GM18951 (cell line): ENCODE results near the gene SPOCK3.
"Not testable (repeated sequence)": the region's sequence is repeated elsewhere in the genome, so short reads cannot be mapped to it uniquely, and the experiment has no call there.

Experiments
- POLR2A ChIP-seq: IDR thresholded peaks from 4 replicates; pipeline ENCODE4 v1.6.1; 2011; ENCODE audit warnings: mild to moderate bottlenecking; ENCODE audit not compliant: insufficient read length, insufficient read depth; ENCODE audit errors: extremely low read depth
- in situ Hi-C: fragments of 300-500 bp; cut with MboI; formaldehyde crosslinking; loops from one replicate; pipeline ENCODE4 v1.12.0; 2022; ENCODE audit warnings: low sequenced_read_pairs, mixed read lengths, inconsistent platforms; ENCODE audit not compliant: unreplicated experiment

Gene SPOCK3

GRCh38 chr4:167234316-167234881 is at the start of gene SPOCK3:
Gene SPOCK3 (minus strand): TSS chr4:167234494.
- no peak for TF ChIP-seq POLR2A
- in situ Hi-C loops = no loop called here

DNA sequence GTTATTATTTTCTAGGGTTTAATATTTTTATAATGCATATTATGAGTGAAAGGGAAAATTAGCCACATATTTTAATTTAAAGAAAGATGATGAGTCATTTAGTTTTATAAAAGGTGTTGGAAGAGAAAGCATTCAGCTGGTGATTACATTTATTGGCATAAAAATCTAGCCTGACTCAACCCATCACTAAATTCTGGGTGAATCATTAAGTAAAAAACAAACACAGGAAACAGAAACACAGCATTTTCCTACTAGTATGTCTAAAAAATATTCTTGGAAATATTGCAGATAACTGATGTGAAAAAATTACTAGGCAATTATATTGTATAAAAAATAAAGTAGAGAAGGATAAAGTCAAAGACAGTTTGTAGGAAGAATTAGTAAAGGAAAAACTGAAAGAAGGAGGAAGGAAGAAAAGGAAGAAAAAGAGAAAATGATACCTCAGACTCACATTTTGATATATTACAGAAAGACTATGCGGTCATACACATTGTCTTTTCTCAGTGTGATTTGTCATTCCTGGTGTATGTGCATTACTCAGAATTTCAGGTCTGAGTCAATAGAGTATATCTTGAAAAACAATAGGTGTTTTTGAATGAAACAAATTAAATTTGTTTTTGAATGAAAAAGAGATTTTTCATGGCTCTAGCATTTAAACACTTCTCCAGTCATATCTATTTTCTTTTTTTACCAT is 48.0 kb upstream of the SPOCK3 start:
- in situ Hi-C loops = no loop called here

DNA sequence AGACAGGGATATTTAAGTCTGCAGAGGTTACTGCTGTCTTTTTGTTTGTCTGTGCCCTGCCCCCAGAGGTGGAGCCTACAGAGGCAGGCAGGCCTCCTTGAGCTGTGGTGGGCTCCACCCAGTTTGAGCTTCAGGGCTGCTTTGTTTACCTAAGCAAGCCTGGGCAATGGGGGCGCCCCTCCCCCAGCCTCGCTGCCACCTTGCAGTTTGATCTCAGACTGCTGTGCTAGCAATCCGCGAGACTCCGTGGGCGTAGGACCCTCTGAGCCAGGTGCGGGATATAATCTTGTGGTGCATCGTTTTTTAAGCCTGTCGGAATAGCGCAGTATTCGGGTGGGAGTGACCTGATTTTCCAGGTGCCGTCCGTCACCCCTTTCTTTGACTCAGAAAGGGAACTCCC is 47.3 kb upstream of the SPOCK3 start:
- in situ Hi-C loops = not testable (repeated sequence)

More for the DNA sequence above, 48.0 kb upstream of the SPOCK3 start:
- TF ChIP-seq POLR2A = no peak

DNA sequence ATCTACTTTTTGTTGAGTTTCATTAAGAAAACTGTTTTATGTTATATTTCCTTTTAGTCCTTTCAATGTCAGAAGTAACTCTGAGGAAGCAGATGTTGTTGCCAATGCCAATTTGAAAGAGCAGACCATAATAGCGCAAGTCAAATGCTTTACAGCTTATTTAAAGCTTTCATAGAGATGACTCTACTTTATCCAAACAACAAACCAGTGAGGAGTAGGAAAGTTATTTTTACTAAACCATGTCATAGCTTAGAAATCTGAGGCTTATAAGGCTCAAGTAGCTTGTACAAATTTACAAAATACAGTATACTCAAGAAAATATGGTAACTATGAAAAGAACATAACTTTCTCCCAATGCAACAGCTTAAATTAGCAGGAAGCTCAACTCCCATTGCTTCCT is 40.1 kb upstream of the SPOCK3 start:
- TF ChIP-seq POLR2A = no peak
- in situ Hi-C loops = no loop called here

- TF ChIP-seq POLR2A = no peak
- in situ Hi-C loops = no loop called here
These were observed 30.9 kb upstream of the SPOCK3 start for GRCh38 chr4:167265231-167265630.

DNA sequence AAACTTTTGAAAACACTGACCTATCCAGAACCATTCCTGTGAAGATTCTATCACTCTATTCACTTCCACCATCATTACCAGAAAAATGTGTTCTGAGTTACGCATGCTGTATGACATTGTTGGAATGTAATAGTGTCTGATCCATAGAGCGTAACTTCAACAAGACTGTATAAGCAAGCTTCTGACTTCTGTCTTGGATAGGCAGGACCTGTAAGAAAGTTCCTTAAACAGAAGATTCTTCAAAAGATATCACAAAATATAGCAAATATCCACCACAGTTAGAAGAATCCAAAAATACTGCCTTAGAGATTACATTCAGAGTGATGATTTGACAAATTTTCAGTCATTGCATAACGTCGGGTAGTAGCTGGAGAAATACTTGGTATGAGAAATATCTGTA is 14.0 kb upstream of the SPOCK3 start:
- in situ Hi-C loops = no loop called here
- TF ChIP-seq POLR2A = no peak

GRCh38 chr4:167239627-167240026 is 5.3 kb upstream of the SPOCK3 start:
- TF ChIP-seq POLR2A = no peak
- in situ Hi-C loops = no loop called here

GRCh38 chr4:167238226-167238625 is 3.9 kb upstream of the SPOCK3 start:
- in situ Hi-C loops = no loop called here
- TF ChIP-seq POLR2A = no peak

DNA sequence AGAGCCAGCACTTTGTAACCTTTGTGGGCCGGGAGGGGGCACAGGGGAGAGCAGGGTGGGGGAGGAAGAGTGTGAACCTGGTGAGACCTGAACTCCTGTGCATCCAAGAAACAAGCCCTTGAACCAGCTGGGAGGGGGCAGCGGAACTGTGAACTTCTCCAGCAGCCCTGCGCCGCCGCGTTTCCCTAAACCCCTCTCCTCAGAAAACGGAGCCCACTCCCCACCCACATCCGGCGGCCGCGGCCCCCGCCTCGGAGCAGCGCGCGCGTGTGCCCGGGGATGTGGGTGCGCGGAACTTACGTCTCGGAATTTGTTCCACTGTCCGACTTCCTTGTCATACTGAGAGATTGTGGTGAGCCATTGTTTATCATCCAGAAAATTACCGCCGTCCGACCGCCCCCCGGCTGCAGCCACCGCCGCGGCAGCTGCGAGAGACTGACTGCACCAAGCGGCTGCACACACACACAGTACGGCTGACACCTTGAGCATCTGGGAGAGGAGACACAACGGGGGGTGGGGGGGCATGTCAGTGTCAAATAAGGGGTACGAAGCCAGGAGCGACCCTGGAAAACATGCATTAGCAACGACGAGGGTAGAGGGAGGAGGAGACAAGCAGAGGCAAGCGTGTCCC is 494 bp downstream of the SPOCK3 start:
- in situ Hi-C loops = no loop called here
- TF ChIP-seq POLR2A = no peak

- no peak for TF ChIP-seq POLR2A
- in situ Hi-C loops = no loop called here
These were observed 1.2 kb downstream of the SPOCK3 start for GRCh38 chr4:167232805-167233684.

DNA sequence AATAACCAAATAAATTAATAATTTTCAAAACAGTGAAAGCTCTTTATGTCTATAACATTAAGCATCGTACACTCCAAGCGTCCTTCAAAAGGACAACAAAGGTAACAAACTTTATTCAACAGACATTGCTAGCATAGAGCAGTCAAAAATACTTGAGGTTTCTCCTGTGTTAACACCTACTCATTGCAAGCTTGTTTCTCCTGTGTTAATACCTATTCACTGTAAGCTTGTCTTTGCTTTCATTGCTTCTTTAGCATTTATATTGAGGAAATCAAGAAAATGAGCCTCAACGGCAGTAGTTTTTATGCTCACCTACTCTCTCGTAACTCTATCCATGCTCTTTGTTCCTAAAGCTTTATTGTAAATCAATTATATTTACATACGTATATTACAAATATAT is 3.5 kb downstream of the SPOCK3 start:
- in situ Hi-C loops = no loop called here
- no peak for TF ChIP-seq POLR2A

DNA sequence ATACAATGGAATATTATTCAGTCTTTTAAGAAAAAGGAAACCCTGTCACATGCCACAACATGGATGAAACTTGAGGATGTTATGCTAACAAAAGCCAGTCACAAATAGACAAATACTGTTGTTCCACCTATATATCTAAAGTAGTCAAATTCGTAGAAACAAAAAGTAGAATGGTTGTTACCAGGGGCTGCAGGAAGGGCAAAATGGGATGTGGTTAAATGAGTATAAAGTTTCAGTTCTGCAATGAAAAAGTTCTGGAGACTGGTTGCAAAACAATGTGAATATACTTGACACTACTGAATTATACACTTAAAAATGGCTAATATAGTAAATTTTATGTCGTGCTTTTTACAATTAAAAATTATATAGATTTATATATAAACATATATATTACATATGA is 12.2 kb downstream of the SPOCK3 start:
- TF ChIP-seq POLR2A = no peak

DNA sequence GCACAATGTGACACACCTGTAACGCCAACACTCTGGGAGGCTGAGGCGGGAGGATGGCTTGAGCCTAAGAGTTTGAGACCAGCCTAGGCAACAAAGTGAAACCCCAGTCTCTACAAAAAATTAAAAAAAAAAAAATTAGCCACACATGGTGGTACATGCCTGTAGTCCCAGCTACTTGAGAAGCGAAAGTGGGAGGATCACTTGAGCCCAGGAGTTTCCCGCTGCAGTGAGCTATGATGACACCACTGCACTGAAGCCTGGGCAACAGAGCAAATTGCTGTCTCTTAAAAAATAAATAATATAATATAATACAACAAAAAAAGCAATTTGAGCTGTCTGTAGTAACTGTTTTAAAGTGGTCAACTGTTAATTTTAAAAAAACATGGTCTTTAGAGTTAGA is 13.2 kb downstream of the SPOCK3 start:
- in situ Hi-C loops = no loop called here
- TF ChIP-seq POLR2A = no peak

More for the DNA sequence above, 12.2 kb downstream of the SPOCK3 start:
- in situ Hi-C loops = no loop called here
